OCI-LY3 (cell line): ENCODE data around the gene ARID5B.

Experiments used
- EZH2phosphoT487 ChIP-seq: fragments of 200-600 bp; shearing (Covaris generic); IDR thresholded peaks from 2 replicates; pipeline ENCODE4 v1.6.1; 2018; ENCODE audit warnings: antibody characterized with exemption, mixed run types, low read depth
- TF ChIP-seq, protein P1 (sequence below): fragments of 200-600, 300-600 bp; sonication (generic); IDR thresholded peaks from 2 replicates; pipeline ENCODE4 v1.5.1; 2014; ENCODE audit warnings: antibody characterized with exemption, low read length, low read depth

DNA sequence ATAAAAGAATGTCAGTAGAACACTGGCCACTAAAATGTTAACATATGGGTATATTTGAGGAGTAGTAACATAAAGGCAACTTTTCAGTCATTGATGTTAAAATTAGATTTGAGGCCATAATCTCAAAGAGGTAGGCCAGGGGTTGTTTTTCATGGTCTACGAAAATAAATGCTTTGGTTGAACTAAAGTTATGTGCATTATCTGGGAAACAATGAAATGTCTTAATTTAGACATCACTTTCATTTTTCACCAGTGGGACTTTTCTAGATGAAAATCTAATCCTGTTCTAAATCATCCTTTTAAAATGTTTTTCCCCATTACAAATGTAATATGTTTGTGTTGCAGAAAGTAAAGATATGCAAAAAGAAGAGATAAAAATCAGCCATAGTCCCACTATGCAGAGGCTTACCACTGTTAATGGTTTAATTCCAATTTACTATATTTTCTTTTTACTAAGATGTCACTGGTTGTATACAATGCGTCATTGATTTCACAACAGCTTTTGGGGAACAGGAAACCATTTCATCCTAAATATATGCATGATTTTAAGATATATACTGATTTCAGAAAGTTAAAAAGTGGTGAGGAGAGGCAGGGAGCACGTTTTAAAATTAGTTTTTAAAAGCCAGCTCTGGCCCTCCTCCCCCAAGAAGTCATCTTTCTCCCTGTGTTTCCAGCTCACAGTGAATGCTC is 64.3 kb downstream of the ARID5B start:
- TF ChIP-seq, protein P1, sequence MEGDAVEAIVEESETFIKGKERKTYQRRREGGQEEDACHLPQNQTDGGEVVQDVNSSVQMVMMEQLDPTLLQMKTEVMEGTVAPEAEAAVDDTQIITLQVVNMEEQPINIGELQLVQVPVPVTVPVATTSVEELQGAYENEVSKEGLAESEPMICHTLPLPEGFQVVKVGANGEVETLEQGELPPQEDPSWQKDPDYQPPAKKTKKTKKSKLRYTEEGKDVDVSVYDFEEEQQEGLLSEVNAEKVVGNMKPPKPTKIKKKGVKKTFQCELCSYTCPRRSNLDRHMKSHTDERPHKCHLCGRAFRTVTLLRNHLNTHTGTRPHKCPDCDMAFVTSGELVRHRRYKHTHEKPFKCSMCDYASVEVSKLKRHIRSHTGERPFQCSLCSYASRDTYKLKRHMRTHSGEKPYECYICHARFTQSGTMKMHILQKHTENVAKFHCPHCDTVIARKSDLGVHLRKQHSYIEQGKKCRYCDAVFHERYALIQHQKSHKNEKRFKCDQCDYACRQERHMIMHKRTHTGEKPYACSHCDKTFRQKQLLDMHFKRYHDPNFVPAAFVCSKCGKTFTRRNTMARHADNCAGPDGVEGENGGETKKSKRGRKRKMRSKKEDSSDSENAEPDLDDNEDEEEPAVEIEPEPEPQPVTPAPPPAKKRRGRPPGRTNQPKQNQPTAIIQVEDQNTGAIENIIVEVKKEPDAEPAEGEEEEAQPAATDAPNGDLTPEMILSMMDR = no peak
- TF ChIP-seq EZH2phosphoT487 = no peak
